ENCODE results near the gene RNF180. TPM values are rescaled to one million over a fixed set of nuclear protein-coding genes. Genes with fewer than 3 reads are reported as not detected.
"Not testable (repeated sequence)": the region's sequence is repeated elsewhere in the genome, so short reads cannot be mapped to it uniquely, and the experiment has no call there.

The RNF180 gene
- total RNA-seq, 3 donors from 2014 or later = not detected

DNA sequence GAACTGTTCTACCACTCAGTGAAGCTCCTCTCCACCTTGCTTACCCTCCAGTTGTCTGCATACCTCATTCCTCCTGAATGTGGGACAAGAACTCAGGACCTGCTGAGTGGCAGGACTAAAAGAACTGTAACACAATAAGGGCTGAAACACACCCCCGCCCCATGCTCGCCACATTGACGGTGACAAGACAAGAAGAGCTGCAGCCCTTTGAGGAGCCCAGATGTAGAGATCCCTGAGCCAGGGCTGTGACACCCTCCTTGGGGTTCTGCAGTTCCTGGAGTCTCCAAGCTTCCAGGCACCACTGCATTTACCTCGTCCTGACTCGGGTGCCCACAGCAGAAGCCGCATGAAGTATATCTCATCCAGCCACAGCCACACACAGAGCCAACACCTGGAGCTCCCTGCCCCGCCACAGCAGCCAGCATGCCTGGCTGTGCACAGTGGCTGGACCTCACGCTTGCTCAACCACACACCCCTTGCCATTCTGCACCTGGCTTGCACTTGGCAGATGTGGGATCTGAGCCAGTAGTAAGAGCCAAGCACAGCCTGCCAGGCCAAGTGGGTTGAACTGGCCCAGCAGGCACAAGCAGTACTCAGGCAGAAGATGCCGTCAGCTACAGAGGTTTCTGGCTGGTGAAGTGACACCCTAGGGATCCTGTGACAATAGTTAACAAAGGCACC lies 166.1 kb downstream of the RNF180 start:
- ATAC-seq = no peak
- Mint-ChIP-seq H3K9me3 (peaks cover 10% of the 10 kb centered on the region), H3K4me1 (ENCODE audit: low read depth) (no peaks in the 10 kb centered on the region), H3K4me3 (no peak overlapping the region), H3K27me3 (ENCODE audit: low read depth) (no peaks in the 10 kb centered on the region), H3K36me3 (ENCODE audit: insufficient read depth) (no peaks in the 10 kb centered on the region)
- DNase-seq = no peak

DNA sequence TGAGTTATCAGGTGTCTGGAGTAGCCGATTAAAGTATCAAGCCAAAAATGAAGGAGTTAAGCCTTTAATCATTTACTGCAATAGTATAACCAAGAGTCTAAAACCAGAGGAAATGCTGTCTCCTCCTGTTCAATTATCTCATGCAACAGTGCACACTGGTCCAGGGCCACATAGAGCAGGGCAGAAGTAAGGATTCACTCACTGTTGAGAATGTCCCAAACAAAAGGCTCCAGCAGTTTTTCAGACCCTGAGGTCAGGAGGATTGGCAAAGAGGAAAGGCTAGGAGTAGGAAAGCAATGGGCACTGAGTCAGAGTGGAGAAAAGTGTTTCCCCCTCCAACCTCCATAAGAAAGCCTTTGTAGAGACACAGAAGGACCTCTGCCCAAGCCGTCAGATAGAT lies 168.2 kb downstream of the RNF180 start:
- Mint-ChIP-seq H3K36me3 (ENCODE audit: insufficient read depth) (no peaks in the 10 kb centered on the region), H3K4me3 (no peak overlapping the region), H3K9me3 (peaks cover 3% of the 10 kb centered on the region), H3K27me3 (ENCODE audit: low read depth) (no peaks in the 10 kb centered on the region), H3K4me1 (ENCODE audit: low read depth) (no peaks in the 10 kb centered on the region)
- ATAC-seq = no peak
- DNase-seq = no peak

DNA sequence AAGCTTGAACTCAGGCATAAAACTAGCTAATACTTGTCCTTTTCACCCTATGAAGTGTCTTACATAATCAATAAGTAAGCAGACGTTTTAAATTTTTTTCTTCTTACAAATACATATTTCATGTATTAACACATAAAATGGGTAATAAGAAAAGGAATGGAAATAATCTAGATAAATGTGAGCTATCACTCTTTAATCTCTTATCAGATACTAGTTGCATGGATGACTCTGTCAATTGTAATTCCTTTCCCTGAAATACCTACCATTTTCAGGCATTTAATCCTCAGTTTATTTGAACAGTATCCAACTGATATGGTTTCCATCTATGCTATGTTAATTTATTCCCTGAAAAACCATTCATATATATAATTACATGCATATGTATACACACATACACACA lies 174.1 kb downstream of the RNF180 start:
- ATAC-seq = no peak
- Mint-ChIP-seq H3K9me3 (peaks cover 17% of the 10 kb centered on the region), H3K4me3 (no peak overlapping the region)

DNA sequence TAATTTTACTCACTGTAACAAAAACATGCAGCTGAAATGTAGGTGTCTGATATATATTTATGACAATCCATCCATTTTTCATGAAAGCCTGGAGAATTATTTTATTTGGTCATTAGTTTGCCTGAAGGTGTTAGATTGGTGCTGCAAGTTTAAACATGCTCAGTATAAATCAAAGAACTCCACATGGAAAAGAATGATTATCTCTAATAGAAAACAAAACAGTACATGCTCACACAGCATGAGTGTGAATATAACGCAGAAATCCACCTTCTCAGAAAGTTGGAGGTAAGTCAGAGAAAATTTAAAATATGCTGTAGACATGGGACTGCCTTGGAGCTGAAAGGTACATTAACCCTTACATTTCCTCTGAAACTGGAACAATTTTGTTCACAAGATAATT lies 174.7 kb downstream of the RNF180 start:
- H3K9me3 Mint-ChIP-seq = peaks cover 17% of the 10 kb centered on the region
- H3K4me1 Mint-ChIP-seq (ENCODE audit: low read depth) = no peaks in the 10 kb centered on the region
- no peaks in the 10 kb centered on the region for H3K27me3 Mint-ChIP-seq (ENCODE audit: low read depth)
- H3K36me3 Mint-ChIP-seq (ENCODE audit: insufficient read depth) = no peaks in the 10 kb centered on the region
- ATAC-seq = no peak
- no peak overlapping the region for H3K4me3 Mint-ChIP-seq
- no peak for DNase-seq

More for the DNA sequence above, 174.1 kb downstream of the RNF180 start:
- no peaks in the 10 kb centered on the region for H3K27me3 Mint-ChIP-seq (ENCODE audit: low read depth)
- no peaks in the 10 kb centered on the region for H3K36me3 Mint-ChIP-seq (ENCODE audit: insufficient read depth)
- DNase-seq = no peak
- H3K4me1 Mint-ChIP-seq (ENCODE audit: low read depth) = no peaks in the 10 kb centered on the region

DNA sequence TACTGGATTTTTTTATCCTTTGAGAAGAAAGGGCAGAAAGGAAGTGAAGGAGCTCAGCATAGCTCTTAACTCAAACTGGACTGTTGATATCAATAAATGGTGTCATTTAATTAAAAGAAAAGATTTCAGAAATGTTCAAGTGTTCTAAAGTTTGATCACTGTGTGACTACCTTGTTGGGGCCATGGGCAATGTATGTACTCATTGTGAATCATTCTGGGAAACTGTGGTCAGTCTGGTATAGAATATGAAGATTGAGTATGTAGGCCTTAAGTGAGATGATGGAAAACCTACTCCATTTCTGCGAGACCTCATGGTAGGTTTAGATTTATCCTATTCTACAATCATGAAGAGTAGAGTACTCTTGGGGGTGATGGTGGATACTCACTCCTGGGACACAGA lies 175.7 kb downstream of the RNF180 start:
- Mint-ChIP-seq H3K27me3 (ENCODE audit: low read depth) (no peaks in the 10 kb centered on the region), H3K9me3 (peaks cover 20% of the 10 kb centered on the region), H3K36me3 (ENCODE audit: insufficient read depth) (no peaks in the 10 kb centered on the region), H3K4me3 (no peak overlapping the region), H3K4me1 (ENCODE audit: low read depth) (no peaks in the 10 kb centered on the region)
- no peak for DNase-seq
- no peak for ATAC-seq

DNA sequence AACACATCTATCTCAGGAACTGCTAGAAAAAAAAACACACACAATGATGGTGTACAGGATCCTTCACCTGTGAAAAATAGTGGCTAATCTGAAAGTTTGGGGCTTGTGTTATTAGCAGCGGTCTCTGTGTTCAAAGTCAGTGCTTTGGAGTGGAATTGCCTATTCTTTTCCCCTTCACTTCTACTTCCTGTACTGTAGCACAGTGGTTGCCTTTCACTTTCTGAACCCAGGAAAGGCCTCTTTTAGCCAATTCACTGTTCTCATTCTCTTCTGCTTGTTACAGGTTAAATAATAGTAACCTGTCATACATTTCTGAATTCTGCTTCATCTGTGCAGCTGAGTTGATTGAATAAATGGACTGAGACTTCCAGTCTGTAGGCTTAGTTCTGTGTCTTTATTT lies 178.9 kb downstream of the RNF180 start:
- H3K4me1 Mint-ChIP-seq (ENCODE audit: low read depth) = no peaks in the 10 kb centered on the region
- H3K4me3 Mint-ChIP-seq = no peak overlapping the region
- ATAC-seq (no peak), DNase-seq (no peak)
- H3K36me3 Mint-ChIP-seq (ENCODE audit: insufficient read depth) = no peaks in the 10 kb centered on the region
- H3K9me3 Mint-ChIP-seq = peaks cover 20% of the 10 kb centered on the region
- no peaks in the 10 kb centered on the region for H3K27me3 Mint-ChIP-seq (ENCODE audit: low read depth)

DNA sequence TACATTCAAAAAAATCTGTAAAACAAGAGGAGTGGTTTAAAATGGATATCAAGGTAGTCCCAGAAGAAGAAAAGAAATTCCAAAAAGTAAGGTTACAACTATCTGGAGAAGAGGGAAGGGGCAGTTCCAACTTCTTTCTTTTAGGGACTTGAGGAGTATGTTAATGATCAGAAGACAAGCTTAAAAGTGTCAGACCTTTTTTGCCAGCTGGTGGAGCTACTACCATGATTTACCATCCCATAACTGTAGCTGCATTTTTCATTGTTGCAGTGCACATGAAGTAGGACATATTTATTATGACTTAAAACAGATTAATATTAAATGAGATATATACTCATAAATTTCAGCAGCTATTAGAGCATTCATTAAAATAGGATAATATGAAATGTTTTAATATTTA lies 181.7 kb downstream of the RNF180 start:
- no peaks in the 10 kb centered on the region for H3K36me3 Mint-ChIP-seq (ENCODE audit: insufficient read depth)
- DNase-seq (no peak), ATAC-seq (no peak)
- no peaks in the 10 kb centered on the region for H3K4me1 Mint-ChIP-seq (ENCODE audit: low read depth)
- H3K4me3 Mint-ChIP-seq = no peak overlapping the region
- H3K27me3 Mint-ChIP-seq (ENCODE audit: low read depth) = no peaks in the 10 kb centered on the region
- H3K9me3 Mint-ChIP-seq = peaks cover 17% of the 10 kb centered on the region

DNA sequence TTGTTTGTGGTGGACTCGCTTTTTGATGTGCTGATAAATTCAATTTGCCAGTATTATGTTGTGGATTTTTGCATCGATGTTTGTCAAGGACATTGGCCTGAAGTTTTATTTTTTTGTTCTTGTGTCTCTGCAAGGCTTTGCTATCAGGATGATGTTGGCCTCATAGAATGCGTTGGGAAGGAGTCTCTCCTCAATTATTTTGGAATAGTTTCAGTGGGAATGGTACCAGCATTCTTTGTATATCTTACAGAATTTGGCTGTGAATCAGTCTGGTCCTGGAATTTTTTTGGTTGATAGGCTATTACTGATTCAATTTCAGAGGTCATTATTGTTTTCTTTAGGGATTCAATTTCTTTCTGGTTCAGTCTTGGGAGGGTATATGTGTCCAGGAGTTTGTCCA lies 198.8 kb downstream of the RNF180 start:
- no peak for DNase-seq
- no peak for ATAC-seq
- H3K36me3 Mint-ChIP-seq (ENCODE audit: insufficient read depth) = no peaks in the 10 kb centered on the region

DNA sequence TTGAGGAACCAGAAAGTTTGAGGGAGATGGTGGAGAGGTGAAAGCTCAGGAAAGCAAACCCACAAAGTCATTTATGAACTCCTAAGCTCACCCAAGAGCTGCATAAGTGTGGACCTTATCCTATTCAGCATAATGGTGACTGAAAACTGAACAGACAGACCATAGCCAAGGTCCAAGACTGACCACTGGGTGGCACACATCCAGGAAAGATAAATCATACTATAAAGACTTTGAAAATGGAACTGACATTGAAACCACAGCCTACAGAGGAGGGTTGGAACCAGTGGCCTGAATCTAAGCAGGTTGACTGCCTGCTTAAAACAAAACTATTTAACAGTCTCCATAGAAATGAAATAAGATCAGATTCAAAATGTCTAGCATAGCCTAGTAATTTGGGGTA lies 219.1 kb downstream of the RNF180 start:
- Mint-ChIP-seq H3K36me3 (ENCODE audit: insufficient read depth) (no peaks in the 10 kb centered on the region), H3K9me3 (peaks cover 4% of the 10 kb centered on the region), H3K27me3 (ENCODE audit: low read depth) (no peaks in the 10 kb centered on the region), H3K4me1 (ENCODE audit: low read depth) (no peaks in the 10 kb centered on the region), H3K4me3 (no peak overlapping the region)
- ATAC-seq (no peak), DNase-seq (no peak)

More for the DNA sequence above, 198.8 kb downstream of the RNF180 start:
- H3K4me1 Mint-ChIP-seq (ENCODE audit: low read depth) = no peaks in the 10 kb centered on the region
- no peak overlapping the region for H3K4me3 Mint-ChIP-seq
- H3K27me3 Mint-ChIP-seq (ENCODE audit: low read depth) = no peaks in the 10 kb centered on the region
- H3K9me3 Mint-ChIP-seq = peaks cover 32% of the 10 kb centered on the region

DNA sequence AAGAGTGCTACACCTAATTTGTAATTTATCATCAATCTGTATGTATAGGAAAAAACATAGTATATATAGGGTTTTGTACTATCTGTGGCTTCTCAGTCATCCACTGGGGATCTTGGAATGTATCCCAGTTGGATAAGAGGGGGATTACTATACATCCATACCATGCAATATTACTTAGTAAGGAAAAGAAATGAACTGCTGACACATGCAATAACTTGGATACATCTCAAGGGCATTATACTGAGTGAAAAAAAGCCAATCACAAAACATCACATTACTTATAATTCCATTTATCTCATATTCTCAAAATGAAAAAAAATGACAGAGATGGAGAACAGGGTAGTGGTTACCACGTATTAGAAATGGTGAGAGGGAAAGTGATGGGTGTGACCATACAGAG lies 231.9 kb downstream of the RNF180 start:
- Mint-ChIP-seq H3K27me3 (ENCODE audit: low read depth) (no peaks in the 10 kb centered on the region), H3K4me1 (ENCODE audit: low read depth) (no peaks in the 10 kb centered on the region), H3K9me3 (peaks cover 15% of the 10 kb centered on the region), H3K36me3 (ENCODE audit: insufficient read depth) (no peaks in the 10 kb centered on the region), H3K4me3 (no peak overlapping the region)
- ATAC-seq = no peak
- DNase-seq = no peak

DNA sequence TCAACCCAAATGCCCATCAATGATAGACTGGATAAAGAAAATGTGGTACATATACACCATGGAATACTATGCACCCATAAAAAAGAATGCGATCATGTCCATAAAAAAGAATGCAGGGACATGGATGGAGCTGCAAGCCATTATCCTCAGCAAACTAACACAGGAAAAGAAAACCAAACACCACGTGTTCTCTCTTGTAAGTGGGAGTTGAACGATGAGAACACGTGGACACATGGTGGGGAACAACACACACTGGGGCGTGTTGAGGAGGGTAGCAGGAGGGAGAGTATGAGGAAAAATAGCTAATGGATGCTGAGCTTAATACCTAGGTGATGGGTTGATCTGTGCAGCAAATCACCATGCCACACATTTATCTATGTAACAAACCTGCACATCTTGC lies 233.1 kb downstream of the RNF180 start:
- H3K4me3 Mint-ChIP-seq; H3K27me3 Mint-ChIP-seq (ENCODE audit: low read depth); H3K4me1 Mint-ChIP-seq (ENCODE audit: low read depth); ATAC-seq; DNase-seq; H3K36me3 Mint-ChIP-seq (ENCODE audit: insufficient read depth): not testable (repeated sequence)
- peaks cover 15% of the 10 kb centered on the region for H3K9me3 Mint-ChIP-seq

DNA sequence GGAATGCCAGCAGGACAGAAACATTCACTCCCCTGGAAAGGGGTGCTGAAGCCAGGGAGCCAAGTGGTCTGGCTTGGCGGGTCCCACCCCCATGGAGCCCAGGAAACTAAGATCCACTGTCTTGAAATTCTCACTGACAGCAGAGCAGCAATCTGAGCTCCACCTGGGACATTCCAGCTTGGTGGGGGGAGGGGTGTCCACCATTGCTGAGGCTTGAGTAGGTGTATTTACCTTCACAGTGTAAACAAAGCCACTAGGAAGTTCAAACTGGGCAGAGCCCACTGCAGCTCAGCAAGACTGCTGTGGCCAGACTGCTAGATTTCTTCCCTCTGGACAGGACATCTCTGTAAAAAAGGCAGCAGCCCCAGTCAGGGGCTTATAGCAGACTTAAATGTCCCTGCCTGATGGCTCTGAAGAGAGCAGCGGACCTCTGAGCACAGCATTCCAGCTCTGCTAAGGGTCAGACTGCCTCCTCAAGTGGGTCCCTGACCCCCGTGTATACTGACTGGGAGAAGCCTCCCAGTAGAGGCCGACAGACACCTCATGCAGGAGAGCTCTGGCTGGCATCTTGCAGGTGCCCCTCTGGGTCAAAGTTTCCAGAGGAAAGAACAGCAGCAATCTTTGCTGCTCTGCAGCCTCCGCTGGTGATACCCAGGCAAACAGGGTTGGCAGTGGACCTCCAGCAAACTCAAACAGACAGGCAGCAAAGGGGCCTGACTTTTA lies 241.6 kb downstream of the RNF180 start:
- not testable (repeated sequence) for ATAC-seq; H3K4me3 Mint-ChIP-seq; H3K27me3 Mint-ChIP-seq (ENCODE audit: low read depth); H3K4me1 Mint-ChIP-seq (ENCODE audit: low read depth); DNase-seq; H3K36me3 Mint-ChIP-seq (ENCODE audit: insufficient read depth)
- H3K9me3 Mint-ChIP-seq = peaks cover 21% of the 10 kb centered on the region

DNA sequence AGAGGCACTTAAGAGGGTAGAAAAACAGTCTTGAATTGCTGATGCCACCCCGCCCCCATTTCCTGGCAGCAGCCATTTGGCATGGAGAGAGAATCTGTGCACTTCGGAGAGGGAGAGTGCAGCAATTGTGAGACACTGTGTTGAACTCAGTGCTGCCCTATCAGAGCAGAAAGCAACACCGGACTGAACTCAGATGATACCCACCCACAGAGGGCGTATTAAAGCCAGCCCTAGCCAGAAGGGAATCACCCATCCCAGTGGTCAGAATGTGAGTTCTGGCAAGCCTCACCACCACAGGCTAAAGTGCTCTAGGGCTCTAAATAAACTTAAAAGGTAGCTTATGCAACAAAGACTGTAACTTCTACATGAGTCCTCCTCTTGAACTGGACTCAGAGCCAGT lies 251.7 kb downstream of the RNF180 start:
- H3K9me3 Mint-ChIP-seq = peaks cover 15% of the 10 kb centered on the region
- DNase-seq (no peak), ATAC-seq (no peak)
- no peaks in the 10 kb centered on the region for H3K36me3 Mint-ChIP-seq (ENCODE audit: insufficient read depth)
- H3K4me1 Mint-ChIP-seq (ENCODE audit: low read depth) = no peaks in the 10 kb centered on the region
- no peaks in the 10 kb centered on the region for H3K27me3 Mint-ChIP-seq (ENCODE audit: low read depth)
- H3K4me3 Mint-ChIP-seq = no peak overlapping the region

DNA sequence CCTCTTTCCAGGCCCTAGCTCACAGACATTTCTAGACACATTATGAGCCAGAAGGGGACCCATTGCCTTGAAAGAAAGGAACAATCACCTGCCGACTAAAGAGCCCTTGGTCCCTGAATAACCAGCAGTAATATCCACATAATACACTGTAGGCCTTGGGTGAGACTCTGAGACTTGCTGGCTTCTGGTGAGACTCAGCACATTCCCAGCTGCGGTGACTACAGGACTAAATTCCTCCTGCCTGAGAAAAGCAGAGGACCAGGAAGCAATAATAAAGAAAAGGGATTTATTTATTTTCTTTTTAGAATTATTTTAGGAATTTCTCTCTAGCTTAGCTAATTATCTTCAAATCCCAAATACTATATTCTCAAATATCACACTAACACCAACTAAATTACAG lies 252.4 kb downstream of the RNF180 start:
- Mint-ChIP-seq H3K4me3 (no peak overlapping the region), H3K36me3 (ENCODE audit: insufficient read depth) (no peaks in the 10 kb centered on the region), H3K4me1 (ENCODE audit: low read depth) (no peaks in the 10 kb centered on the region), H3K9me3 (peaks cover 14% of the 10 kb centered on the region), H3K27me3 (ENCODE audit: low read depth) (no peaks in the 10 kb centered on the region)
- ATAC-seq (no peak), DNase-seq (no peak)

Data from activated T-cell treated with anti-CD3 and anti-CD28 coated beads, Interleukin-2, amount 50 U/mL, for 4 hours (primary cell).